Ovary (tissue), 3 donors: ENCODE measurements around the gene ALG1.

Experiments used
- CTCF ChIP-seq, 3 donors: fragments of 450-650 bp in 2 of 3; fragments of 200-600 bp in 1 of 3; IDR thresholded peaks; one replicate each; pipeline versions ENCODE4 v1.5.1 to v1.8.0; 2016 to 2022; ENCODE audit warnings: antibody characterized with exemption in 3 of 3, mild to moderate bottlenecking in 1 of 3
- EP300 ChIP-seq: sonication (generic); formaldehyde crosslinking; IDR thresholded peaks from one replicate; pipeline ENCODE4 v1.6.1; 2017; ENCODE audit warnings: antibody characterized with exemption
- donor health status: DM: no; HTN: no; CAD: no.

GRCh38 chr16:5042574-5043171 lies 29.0 kb upstream of the ALG1 start:
- TF ChIP-seq CTCF (IDR thresholded peaks at IDR 0.05): no peak
- no peak for TF ChIP-seq EP300
